Measurements from ENCODE around the gene CACNB4.

GRCh38 chr2:151851761-151852160 lies 247.1 kb downstream of the CACNB4 start:
- no peak for TF ChIP-seq NFRKB (IDR thresholded peaks at IDR 0.05)
- no peak for TF ChIP-seq SUZ12 (IDR thresholded peaks at IDR 0.05)
- no peak for TF ChIP-seq FOXA1 (IDR thresholded peaks at IDR 0.05)
- TF ChIP-seq CTBP1 (IDR thresholded peaks at IDR 0.05; ENCODE audit: borderline replicate concordance) = no peak
- no peak for TF ChIP-seq SP1 (IDR thresholded peaks at IDR 0.05)
- TF ChIP-seq BHLHE40 (IDR thresholded peaks at IDR 0.05; ENCODE audit: borderline replicate concordance) = no peak
- TF ChIP-seq TARDBP (IDR thresholded peaks at IDR 0.05) = no peak
- TF ChIP-seq FOXM1 (IDR thresholded peaks at IDR 0.05; ENCODE audit: borderline replicate concordance) = no peak
- no peak for TF ChIP-seq ARNT (IDR thresholded peaks at IDR 0.05)
- no peak for TF ChIP-seq LEF1 (IDR thresholded peaks at IDR 0.05; ENCODE audit: borderline replicate concordance)
- TF ChIP-seq HDGF (IDR thresholded peaks at IDR 0.05; ENCODE audit: borderline replicate concordance) = no peak
- TF ChIP-seq ELF4 (IDR thresholded peaks at IDR 0.05) = no peak
- no peak for TF ChIP-seq L3MBTL2 (conservative IDR thresholded peaks at IDR 0.05)

All from HEK293T (cell line).